Natural killer cell treated with Interleukin-12 subunit alpha and Interleukin-12 subunit beta and Interleukin-15 and Interleukin-18, amount 100 ng/mL, for 72 hours (primary cell): ENCODE measurements around the gene CRYBG1. TPM values are rescaled to one million over a fixed set of nuclear protein-coding genes. Genes with fewer than 3 reads are reported as not detected.

Source experiments
- ATAC-seq, 2 donors: fragments of 150-1000 bp; cut with Tn5 transposase in 1 of 2; sonication (Bioruptor Pico), chemical (Tn5 transposase) in 1 of 2; 2 replicates each; pipeline ENCODE4 v1.10.0; 2021
- DNase-seq: peaks from one replicate; pipeline ENCODE4 v3.0.0; 2022; ENCODE audit warnings: low spot score
- H3K27ac Mint-ChIP-seq, 2 donors: 1 replicate in 1 of 2; 2 replicates in 1 of 2; pipeline ENCODE4 v1.8.0; 2022; ENCODE audit warnings: mixed read lengths in 2 of 2, mild to moderate bottlenecking in 1 of 2, moderate library complexity in 1 of 2
- H3K27me3 Mint-ChIP-seq, 2 donors: 1 replicate in 1 of 2; 2 replicates in 1 of 2; pipeline ENCODE4 v1.8.0; 2022; ENCODE audit warnings: mixed read lengths in 2 of 2
- H3K36me3 Mint-ChIP-seq: one replicate; pipeline ENCODE4 v1.8.0; 2022; ENCODE audit warnings: mixed read lengths
- H3K4me1 Mint-ChIP-seq, 2 donors: 1 replicate in 1 of 2; 2 replicates in 1 of 2; pipeline ENCODE4 v1.8.0; 2022; ENCODE audit warnings: low read depth in 2 of 2, mixed read lengths in 2 of 2, mild to moderate bottlenecking in 1 of 2
- H3K4me3 Mint-ChIP-seq: one replicate; pipeline ENCODE4 v1.8.0; 2022; ENCODE audit warnings: mixed read lengths
- H3K9me3 Mint-ChIP-seq: 2 replicates; pipeline ENCODE4 v1.8.0; 2022; ENCODE audit warnings: mixed read lengths
- total RNA-seq, 2 donors: library from RNA; stranded (reverse); gene quantifications; one replicate each; pipeline ENCODE4 v1.2.3, GENCODE V29; 2022

CRYBG1 gene
- total RNA-seq, 2 donors from 2014 or later = 5.8 to 17.0 TPM

- peaks cover 16 to 20% of the 10 kb centered on the region in 2 donors for H3K27me3 Mint-ChIP-seq
- no peak for DNase-seq
- no peak overlapping the region for H3K27ac Mint-ChIP-seq
- ATAC-seq = no peak
- no peaks in the 10 kb centered on the region for H3K9me3 Mint-ChIP-seq
- H3K4me3 Mint-ChIP-seq = no peak overlapping the region
- H3K36me3 Mint-ChIP-seq = no peaks in the 10 kb centered on the region
- H3K4me1 Mint-ChIP-seq = no peaks in the 10 kb centered on the region
These were observed 13.3 kb upstream of the CRYBG1 start for GRCh38 chr6:106347219-106347618.

- Mint-ChIP-seq H3K36me3 (peaks cover 5% of the 10 kb centered on the region), H3K27me3 (peaks cover 42 to 67% of the 10 kb centered on the region in 2 donors), H3K27ac (no peak overlapping the region), H3K4me3 (no peak overlapping the region), H3K4me1 (peaks cover 4 to 7% of the 10 kb centered on the region in 2 donors), H3K9me3 (no peaks in the 10 kb centered on the region)
- ATAC-seq (no peak), DNase-seq (no peak)
These were observed 4.1 kb upstream of the CRYBG1 start for GRCh38 chr6:106356378-106356777.

- Mint-ChIP-seq H3K27ac (no peak overlapping the region), H3K27me3 (peaks cover 34 to 59% of the 10 kb centered on the region in 2 donors), H3K36me3 (no peaks in the 10 kb centered on the region), H3K4me3 (peak overlapping the region; percentile 76), H3K9me3 (no peaks in the 10 kb centered on the region), H3K4me1 (peaks cover 5 to 7% of the 10 kb centered on the region in 2 donors)
- no peak for DNase-seq
- ATAC-seq = no peak
These were observed 533 bp upstream of the CRYBG1 start for GRCh38 chr6:106359959-106360409.

- Mint-ChIP-seq H3K4me1 (peaks cover 5 to 7% of the 10 kb centered on the region in 2 donors), H3K9me3 (no peaks in the 10 kb centered on the region), H3K36me3 (no peaks in the 10 kb centered on the region), H3K27ac (no peak overlapping the region), H3K4me3 (peak overlapping the region; percentile 69), H3K27me3 (peaks cover 27 to 49% of the 10 kb centered on the region in 2 donors)
- ATAC-seq = peak; percentile 31 to 40
- DNase-seq = no peak
These were observed 493 bp downstream of the CRYBG1 start for GRCh38 chr6:106360989-106361430.

- Mint-ChIP-seq H3K9me3 (no peaks in the 10 kb centered on the region), H3K27ac (no peak overlapping the region), H3K4me3 (no peak overlapping the region), H3K4me1 (peaks cover 5 to 7% of the 10 kb centered on the region in 2 donors), H3K27me3 (peaks cover 12 to 27% of the 10 kb centered on the region in 2 donors), H3K36me3 (no peaks in the 10 kb centered on the region)
- ATAC-seq = no peak
- no peak for DNase-seq
These were observed 3.1 kb downstream of the CRYBG1 start for GRCh38 chr6:106363401-106364138.

- ATAC-seq = no peak
- Mint-ChIP-seq H3K27me3 (peaks cover 0 to 2% of the 10 kb centered on the region in 2 donors), H3K9me3 (no peaks in the 10 kb centered on the region), H3K36me3 (no peaks in the 10 kb centered on the region), H3K4me3 (no peak overlapping the region), H3K4me1 (no peaks in the 10 kb centered on the region), H3K27ac (no peak overlapping the region)
- DNase-seq = no peak
These were observed 9.2 kb downstream of the CRYBG1 start for GRCh38 chr6:106369739-106370138.

- no peak for ATAC-seq
These were observed 10.1 kb downstream of the CRYBG1 start for GRCh38 chr6:106370639-106371038.

GRCh38 chr6:106372838-106373501 lies 12.5 kb downstream of the CRYBG1 start:
- Mint-ChIP-seq H3K4me3 (no peak overlapping the region), H3K36me3 (no peaks in the 10 kb centered on the region), H3K9me3 (no peaks in the 10 kb centered on the region), H3K27ac (no peak overlapping the region), H3K27me3 (peaks cover 11 to 15% of the 10 kb centered on the region in 2 donors), H3K4me1 (no peaks in the 10 kb centered on the region)
- DNase-seq = no peak
- no peak for ATAC-seq

More at GRCh38 chr6:106370639-106371038, 10.1 kb downstream of the CRYBG1 start:
- no peaks in the 10 kb centered on the region for H3K9me3 Mint-ChIP-seq
- no peak overlapping the region for H3K4me3 Mint-ChIP-seq
- peaks cover 0 to 5% of the 10 kb centered on the region in 2 donors for H3K27me3 Mint-ChIP-seq
- no peak overlapping the region for H3K27ac Mint-ChIP-seq
- no peak for DNase-seq
- no peaks in the 10 kb centered on the region for H3K4me1 Mint-ChIP-seq
- H3K36me3 Mint-ChIP-seq = no peaks in the 10 kb centered on the region

GRCh38 chr6:106373502-106374239 lies 13.2 kb downstream of the CRYBG1 start:
- Mint-ChIP-seq H3K9me3 (no peaks in the 10 kb centered on the region), H3K27me3 (peaks cover 16 to 21% of the 10 kb centered on the region in 2 donors), H3K4me1 (no peaks in the 10 kb centered on the region), H3K36me3 (no peaks in the 10 kb centered on the region), H3K4me3 (no peak overlapping the region), H3K27ac (no peak overlapping the region)
- ATAC-seq (no peak), DNase-seq (no peak)

- no peaks in the 10 kb centered on the region for H3K9me3 Mint-ChIP-seq
- H3K4me1 Mint-ChIP-seq = no peaks in the 10 kb centered on the region
- no peaks in the 10 kb centered on the region for H3K36me3 Mint-ChIP-seq
- no peak overlapping the region for H3K4me3 Mint-ChIP-seq
- H3K27me3 Mint-ChIP-seq = peaks cover 16 to 18% of the 10 kb centered on the region in 2 donors
- no peak overlapping the region for H3K27ac Mint-ChIP-seq
- ATAC-seq (no peak), DNase-seq (no peak)
These were observed 16.6 kb downstream of the CRYBG1 start for GRCh38 chr6:106377061-106377540.

GRCh38 chr6:106379951-106380350 lies 19.4 kb downstream of the CRYBG1 start:
- Mint-ChIP-seq H3K27ac (no peak overlapping the region), H3K4me1 (no peaks in the 10 kb centered on the region), H3K36me3 (no peaks in the 10 kb centered on the region), H3K4me3 (no peak overlapping the region), H3K9me3 (no peaks in the 10 kb centered on the region), H3K27me3 (peaks cover 16 to 18% of the 10 kb centered on the region in 2 donors)
- DNase-seq (no peak), ATAC-seq (no peak)

GRCh38 chr6:106380407-106380806 lies 19.9 kb downstream of the CRYBG1 start:
- no peak overlapping the region for H3K4me3 Mint-ChIP-seq
- no peak for ATAC-seq
- no peaks in the 10 kb centered on the region for H3K36me3 Mint-ChIP-seq
- H3K27me3 Mint-ChIP-seq = peaks cover 16% of the 10 kb centered on the region in 2 donors
- no peaks in the 10 kb centered on the region for H3K9me3 Mint-ChIP-seq
- H3K27ac Mint-ChIP-seq = no peak overlapping the region
- H3K4me1 Mint-ChIP-seq = no peaks in the 10 kb centered on the region
- no peak for DNase-seq

- no peak for DNase-seq
- no peaks in the 10 kb centered on the region for H3K9me3 Mint-ChIP-seq
- H3K4me3 Mint-ChIP-seq = no peak overlapping the region
- H3K27me3 Mint-ChIP-seq = peaks cover 14% of the 10 kb centered on the region in 2 donors
- ATAC-seq = no peak
- H3K36me3 Mint-ChIP-seq = no peaks in the 10 kb centered on the region
- no peaks in the 10 kb centered on the region for H3K4me1 Mint-ChIP-seq
- H3K27ac Mint-ChIP-seq = no peak overlapping the region
These were observed 20.7 kb downstream of the CRYBG1 start for GRCh38 chr6:106381223-106381622.
